Ishikawa (cell line): ENCODE data around the gene ACTL7A.

Experiments used
- EP300 ChIP-seq: IDR thresholded peaks from 2 replicates; pipeline ENCODE4 v1.6.1; 2012; ENCODE audit warnings: borderline replicate concordance
- RAD21 ChIP-seq: IDR thresholded peaks from 2 replicates; pipeline ENCODE4 v1.6.1; 2012; ENCODE audit warnings: low read depth
- TF ChIP-seq, protein P1 (sequence below): IDR thresholded peaks from 2 replicates; pipeline ENCODE4 v1.6.1; 2012; ENCODE audit warnings: low read depth, mild to moderate bottlenecking

DNA sequence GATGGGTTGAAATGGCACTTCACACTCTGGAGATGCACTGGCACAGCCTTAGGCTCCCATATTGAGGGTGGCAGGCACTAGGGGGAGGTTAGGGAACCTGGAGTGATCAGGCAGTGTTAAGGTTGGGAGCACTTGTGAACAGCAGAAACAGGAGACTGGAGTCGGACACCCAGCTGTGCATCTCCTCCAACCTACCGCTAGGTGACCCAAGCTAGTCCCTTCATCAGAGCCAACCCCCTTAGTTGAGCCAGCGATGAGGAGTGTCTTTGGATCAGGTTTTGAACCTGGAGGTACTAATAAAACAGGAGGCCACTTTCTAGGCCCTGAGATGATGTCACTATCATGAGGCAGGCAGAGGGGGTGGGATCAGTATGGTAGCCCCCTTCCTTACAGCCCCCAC is 8.0 kb upstream of the ACTL7A start:
- TF ChIP-seq, protein P1, sequence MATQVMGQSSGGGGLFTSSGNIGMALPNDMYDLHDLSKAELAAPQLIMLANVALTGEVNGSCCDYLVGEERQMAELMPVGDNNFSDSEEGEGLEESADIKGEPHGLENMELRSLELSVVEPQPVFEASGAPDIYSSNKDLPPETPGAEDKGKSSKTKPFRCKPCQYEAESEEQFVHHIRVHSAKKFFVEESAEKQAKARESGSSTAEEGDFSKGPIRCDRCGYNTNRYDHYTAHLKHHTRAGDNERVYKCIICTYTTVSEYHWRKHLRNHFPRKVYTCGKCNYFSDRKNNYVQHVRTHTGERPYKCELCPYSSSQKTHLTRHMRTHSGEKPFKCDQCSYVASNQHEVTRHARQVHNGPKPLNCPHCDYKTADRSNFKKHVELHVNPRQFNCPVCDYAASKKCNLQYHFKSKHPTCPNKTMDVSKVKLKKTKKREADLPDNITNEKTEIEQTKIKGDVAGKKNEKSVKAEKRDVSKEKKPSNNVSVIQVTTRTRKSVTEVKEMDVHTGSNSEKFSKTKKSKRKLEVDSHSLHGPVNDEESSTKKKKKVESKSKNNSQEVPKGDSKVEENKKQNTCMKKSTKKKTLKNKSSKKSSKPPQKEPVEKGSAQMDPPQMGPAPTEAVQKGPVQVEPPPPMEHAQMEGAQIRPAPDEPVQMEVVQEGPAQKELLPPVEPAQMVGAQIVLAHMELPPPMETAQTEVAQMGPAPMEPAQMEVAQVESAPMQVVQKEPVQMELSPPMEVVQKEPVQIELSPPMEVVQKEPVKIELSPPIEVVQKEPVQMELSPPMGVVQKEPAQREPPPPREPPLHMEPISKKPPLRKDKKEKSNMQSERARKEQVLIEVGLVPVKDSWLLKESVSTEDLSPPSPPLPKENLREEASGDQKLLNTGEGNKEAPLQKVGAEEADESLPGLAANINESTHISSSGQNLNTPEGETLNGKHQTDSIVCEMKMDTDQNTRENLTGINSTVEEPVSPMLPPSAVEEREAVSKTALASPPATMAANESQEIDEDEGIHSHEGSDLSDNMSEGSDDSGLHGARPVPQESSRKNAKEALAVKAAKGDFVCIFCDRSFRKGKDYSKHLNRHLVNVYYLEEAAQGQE, result no peak
- TF ChIP-seq RAD21, result no peak
- TF ChIP-seq EP300, result no peak
